SK-N-SH (cell line): ENCODE measurements around the gene CACNG5. TPM values are rescaled to one million over a fixed set of nuclear protein-coding genes. Genes with fewer than 3 reads are reported as not detected.

Experiments used
- CTCF ChIA-PET: fragments of 300-600, 350-600 bp; formaldehyde crosslinking; extraction: SDS; loops from one replicate; lab custom pipeline; 2021; lab: Yijun Ruan, JAX
- POLR2A ChIA-PET: fragments of 350-600 bp; sonication (Branson Sonifier 250); formaldehyde crosslinking; extraction: SDS; loops from one replicate; lab custom pipeline; 2020; ENCODE audit warnings: antibody characterized with exemption, inconsistent platforms; lab: Yijun Ruan, JAX
- DNase-seq: peaks from one replicate; pipeline ENCODE4 v3.0.0; 2012
- H2AFZ ChIP-seq: fragments of 200-600 bp; sonication (generic); 2 replicates; pipeline ENCODE4 v1.8.1; 2016; ENCODE audit warnings: antibody characterized with exemption, mild to moderate bottlenecking, low read depth
- H3F3A ChIP-seq: fragments of 200-600 bp; sonication (generic); replicated peaks from 2 replicates; pipeline ENCODE3; 2016; ENCODE audit warnings: antibody characterized with exemption, mild to moderate bottlenecking; ENCODE audit not compliant: insufficient read depth
- H3K27ac ChIP-seq, 2 experiments: fragments of 200-500 bp in 1 of 2; fragments of 200-600 bp in 1 of 2; sonication (Bioruptor generic) in 1 of 2; sonication (generic), shearing (Covaris generic) in 1 of 2; 2 replicates each; pipeline versions ENCODE4 v1.5.1 to v1.6.1; 2014 to 2016; ENCODE audit warnings: low read depth in 2 of 2, inconsistent platforms in 1 of 2, low read length in 1 of 2, mild to moderate bottlenecking in 1 of 2, mixed read lengths in 1 of 2
- H3K27me3 ChIP-seq: fragments of 200-600 bp; sonication (generic), shearing (Covaris generic); 2 replicates; pipeline ENCODE4 v1.6.1; 2016; ENCODE audit warnings: mixed run types; ENCODE audit not compliant: insufficient read depth
- H3K36me3 ChIP-seq, 2 experiments: fragments of 200-500 bp in 1 of 2; fragments of 200-600 bp in 1 of 2; sonication (Bioruptor generic) in 1 of 2; sonication (generic) in 1 of 2; replicated peaks in 1 of 2; 2 replicates each; pipeline versions ENCODE3 to v1.5.1; 2014 to 2016; ENCODE audit warnings: low read length in 1 of 2, mild to moderate bottlenecking in 1 of 2; ENCODE audit not compliant: insufficient read depth in 2 of 2, control insufficient read depth in 1 of 2
- H3K4me1 ChIP-seq, 2 experiments: fragments of 200-500 bp in 1 of 2; fragments of 200-600 bp in 1 of 2; sonication (Bioruptor generic) in 1 of 2; sonication (generic), shearing (Covaris generic) in 1 of 2; 2 replicates each; pipeline versions ENCODE4 v1.5.1 to v1.6.1; 2014 to 2016; ENCODE audit warnings: low read depth in 1 of 2, low read length in 1 of 2, mixed run types in 1 of 2; ENCODE audit not compliant: insufficient read depth in 2 of 2, control insufficient read depth in 1 of 2
- H3K4me2 ChIP-seq: fragments of 200-600 bp; sonication (generic), shearing (Covaris generic); 2 replicates; pipeline ENCODE4 v1.6.1; 2017; ENCODE audit warnings: mixed run types
- H3K4me3 ChIP-seq, 2 experiments: fragments of 200-500 bp in 1 of 2; fragments of 200-600 bp in 1 of 2; sonication (Bioruptor generic) in 1 of 2; sonication (generic), shearing (Covaris generic) in 1 of 2; 2 replicates each; pipeline versions ENCODE4 v1.5.1 to v1.8.1; 2014 to 2016; ENCODE audit warnings: low read depth in 2 of 2, inconsistent platforms in 1 of 2, low read length in 1 of 2, mild to moderate bottlenecking in 1 of 2, mixed read lengths in 1 of 2, moderate library complexity in 1 of 2
- H3K79me2 ChIP-seq: fragments of 200-600 bp; sonication (generic); 2 replicates; pipeline ENCODE4 v1.8.1; 2017; ENCODE audit warnings: mild to moderate bottlenecking; ENCODE audit not compliant: insufficient read depth
- H3K9ac ChIP-seq: fragments of 200-600 bp; sonication (generic); 2 replicates; pipeline ENCODE4 v1.6.1; 2017; ENCODE audit warnings: mixed run types
- H3K9me2 ChIP-seq: fragments of 200-600 bp; sonication (generic); 2 replicates; pipeline ENCODE4 v1.6.1; 2017; ENCODE audit warnings: mixed run types
- H3K9me3 ChIP-seq: fragments of 200-600 bp; sonication (generic); 2 replicates; pipeline ENCODE4 v1.6.1; 2017; ENCODE audit warnings: mixed run types, mild to moderate bottlenecking, moderate library complexity
- H4K20me1 ChIP-seq: fragments of 200-600 bp; sonication (generic); 2 replicates; pipeline ENCODE4 v1.6.1; 2017; ENCODE audit warnings: mild to moderate bottlenecking, mixed run types; ENCODE audit not compliant: insufficient read depth
- EP300 ChIP-seq, 2 experiments: IDR thresholded peaks; 2 replicates each; pipeline versions ENCODE4 v1.4.0 to v1.6.1; 2012; ENCODE audit warnings: borderline replicate concordance in 1 of 2, low read depth in 1 of 2, low read length in 1 of 2
- FOXJ3 ChIP-seq: sonication (generic); formaldehyde crosslinking; IDR thresholded peaks from 2 replicates; pipeline ENCODE4 v1.5.1; 2020; ENCODE audit warnings: mild to moderate bottlenecking, missing genetic modification reagents
- GABPA ChIP-seq: IDR thresholded peaks from 2 replicates; pipeline ENCODE4 v1.4.0; 2012; ENCODE audit warnings: low read depth, mild to moderate bottlenecking
- IRF3 ChIP-seq: fragments of 150-350 bp; IDR thresholded peaks from 2 replicates; pipeline ENCODE4 v1.6.1; 2016; ENCODE audit warnings: mild to moderate bottlenecking, low read depth, low read length
- PBX3 ChIP-seq: IDR thresholded peaks from 2 replicates; pipeline ENCODE4; 2012
- RFX5 ChIP-seq: IDR thresholded peaks from 2 replicates; pipeline ENCODE4 v1.6.1; 2012; ENCODE audit warnings: mild to moderate bottlenecking, improper control_type of control experiment, low read length
- SIN3A ChIP-seq: IDR thresholded peaks from 2 replicates; pipeline ENCODE4 v1.6.1; 2012; ENCODE audit warnings: low read depth, mild to moderate bottlenecking, low read length, moderate library complexity, borderline replicate concordance
- USF1 ChIP-seq: IDR thresholded peaks from 2 replicates; pipeline ENCODE4 v1.4.0; 2012; ENCODE audit warnings: low read depth, borderline replicate concordance
- WGBS: methylation state at CpG from one replicate; pipeline ENCODE4 v1.1.6; 2017; ENCODE audit warnings: low lambda C conversion rate; 5-methylcytosine and 5-hydroxymethylcytosine counted together
- polyA plus RNA-seq, 3 experiments: library from polyadenylated mRNA; depleted of rRNA; stranded (reverse); fragments of >200 nt; gene quantifications; 2 replicates each; pipeline ENCODE4 v1.2.3, GENCODE V29; 2012
- TF ChIP-seq, protein P1 (sequence below): IDR thresholded peaks from 2 replicates; pipeline ENCODE4 v1.6.1; 2012; ENCODE audit warnings: mild to moderate bottlenecking, low read depth, low read length, moderate library complexity

CACNG5 gene
- polyA plus RNA-seq, 1 of the 3 experiments (the other 2 are of a cell fraction), result 0.10 TPM

GRCh38 chr17:66858226-66859083 lies 23.5 kb downstream of the CACNG5 start:
- CTCF ChIA-PET, result interaction anchor here (1.0 kb wide), 1 partner anchor 153 kb away, joined by 3 read pairs; no protein-coding TSS in a partner anchor
- POLR2A ChIA-PET, result no interaction called here
- H3K27ac ChIP-seq, result no peak overlapping the region
- DNase-seq, result no peak
- H2AFZ ChIP-seq, result no peak overlapping the region
- no peak overlapping the region for H3K4me3 ChIP-seq
- TF ChIP-seq EP300 (IDR thresholded peaks at IDR 0.05; ENCODE audit: borderline replicate concordance in 1 of 2, low read depth in 1 of 2, low read length in 1 of 2), result no peak
- no peak for TF ChIP-seq RFX5
- TF ChIP-seq USF1, result no peak
- no peak for TF ChIP-seq IRF3
- TF ChIP-seq FOXJ3 (CRISPR knock-in tag), result no peak
- TF ChIP-seq SIN3A, result no peak
- TF ChIP-seq PBX3, result no peak
- TF ChIP-seq GABPA, result no peak
- TF ChIP-seq, protein P1, sequence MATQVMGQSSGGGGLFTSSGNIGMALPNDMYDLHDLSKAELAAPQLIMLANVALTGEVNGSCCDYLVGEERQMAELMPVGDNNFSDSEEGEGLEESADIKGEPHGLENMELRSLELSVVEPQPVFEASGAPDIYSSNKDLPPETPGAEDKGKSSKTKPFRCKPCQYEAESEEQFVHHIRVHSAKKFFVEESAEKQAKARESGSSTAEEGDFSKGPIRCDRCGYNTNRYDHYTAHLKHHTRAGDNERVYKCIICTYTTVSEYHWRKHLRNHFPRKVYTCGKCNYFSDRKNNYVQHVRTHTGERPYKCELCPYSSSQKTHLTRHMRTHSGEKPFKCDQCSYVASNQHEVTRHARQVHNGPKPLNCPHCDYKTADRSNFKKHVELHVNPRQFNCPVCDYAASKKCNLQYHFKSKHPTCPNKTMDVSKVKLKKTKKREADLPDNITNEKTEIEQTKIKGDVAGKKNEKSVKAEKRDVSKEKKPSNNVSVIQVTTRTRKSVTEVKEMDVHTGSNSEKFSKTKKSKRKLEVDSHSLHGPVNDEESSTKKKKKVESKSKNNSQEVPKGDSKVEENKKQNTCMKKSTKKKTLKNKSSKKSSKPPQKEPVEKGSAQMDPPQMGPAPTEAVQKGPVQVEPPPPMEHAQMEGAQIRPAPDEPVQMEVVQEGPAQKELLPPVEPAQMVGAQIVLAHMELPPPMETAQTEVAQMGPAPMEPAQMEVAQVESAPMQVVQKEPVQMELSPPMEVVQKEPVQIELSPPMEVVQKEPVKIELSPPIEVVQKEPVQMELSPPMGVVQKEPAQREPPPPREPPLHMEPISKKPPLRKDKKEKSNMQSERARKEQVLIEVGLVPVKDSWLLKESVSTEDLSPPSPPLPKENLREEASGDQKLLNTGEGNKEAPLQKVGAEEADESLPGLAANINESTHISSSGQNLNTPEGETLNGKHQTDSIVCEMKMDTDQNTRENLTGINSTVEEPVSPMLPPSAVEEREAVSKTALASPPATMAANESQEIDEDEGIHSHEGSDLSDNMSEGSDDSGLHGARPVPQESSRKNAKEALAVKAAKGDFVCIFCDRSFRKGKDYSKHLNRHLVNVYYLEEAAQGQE, result no peak
- TF ChIP-seq, all 33 proteins: peak for 0
- no peaks in the 10 kb centered on the region for H3K4me1 ChIP-seq
- H4K20me1 ChIP-seq, result no peaks in the 10 kb centered on the region
- H3K27me3 ChIP-seq, result peaks cover 21% of the 10 kb centered on the region
- no peaks in the 10 kb centered on the region for H3F3A ChIP-seq
- no peaks in the 10 kb centered on the region for H3K9me3 ChIP-seq
- no peak overlapping the region for H3K9ac ChIP-seq
- H3K4me2 ChIP-seq, result no peak overlapping the region
- no peaks in the 10 kb centered on the region for H3K79me2 ChIP-seq
- no peaks in the 10 kb centered on the region for H3K36me3 ChIP-seq
- 77% methylated on average over 6 of the region's 12 CpGs for WGBS
- no peaks in the 10 kb centered on the region for H3K9me2 ChIP-seq
